Stimulated activated CD8-positive, alpha-beta memory T cell treated with anti-CD3 and anti-CD28 coated beads, Interleukin-15, amount 100 ng/mL, for 4 hours (primary cell): ENCODE measurements around the gene SCO2.
"Not testable (repeated sequence)": the region's sequence is repeated elsewhere in the genome, so short reads cannot be mapped to it uniquely, and the experiment has no call there.

Experiments used
- DNase-seq, 2 donors: peaks; one replicate each; pipeline ENCODE4 v3.0.0-alpha.2; 2020; ENCODE audit warnings: low read depth in 2 of 2

The SCO2 gene

DNA sequence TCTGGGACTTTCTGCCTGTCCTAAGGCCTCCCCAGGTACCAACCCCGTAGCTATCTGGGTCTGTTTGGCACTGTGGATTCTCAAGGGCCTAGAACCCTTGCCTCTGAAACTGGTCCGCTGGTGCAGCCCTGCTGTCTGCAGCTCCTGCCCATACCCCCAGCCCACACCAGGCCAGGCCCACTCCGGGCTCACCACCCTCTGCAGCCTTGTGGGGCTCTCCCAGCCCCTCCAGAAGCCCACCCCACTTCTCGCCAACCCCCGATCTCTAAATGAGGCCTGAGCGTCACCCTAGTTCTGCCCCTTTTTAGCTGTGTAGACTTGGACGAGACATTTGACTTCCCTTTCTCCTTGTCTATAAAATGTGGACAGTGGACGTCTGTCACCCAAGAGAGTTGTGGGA is 25.0 kb upstream of the SCO2 start:
- no peak for DNase-seq

DNA sequence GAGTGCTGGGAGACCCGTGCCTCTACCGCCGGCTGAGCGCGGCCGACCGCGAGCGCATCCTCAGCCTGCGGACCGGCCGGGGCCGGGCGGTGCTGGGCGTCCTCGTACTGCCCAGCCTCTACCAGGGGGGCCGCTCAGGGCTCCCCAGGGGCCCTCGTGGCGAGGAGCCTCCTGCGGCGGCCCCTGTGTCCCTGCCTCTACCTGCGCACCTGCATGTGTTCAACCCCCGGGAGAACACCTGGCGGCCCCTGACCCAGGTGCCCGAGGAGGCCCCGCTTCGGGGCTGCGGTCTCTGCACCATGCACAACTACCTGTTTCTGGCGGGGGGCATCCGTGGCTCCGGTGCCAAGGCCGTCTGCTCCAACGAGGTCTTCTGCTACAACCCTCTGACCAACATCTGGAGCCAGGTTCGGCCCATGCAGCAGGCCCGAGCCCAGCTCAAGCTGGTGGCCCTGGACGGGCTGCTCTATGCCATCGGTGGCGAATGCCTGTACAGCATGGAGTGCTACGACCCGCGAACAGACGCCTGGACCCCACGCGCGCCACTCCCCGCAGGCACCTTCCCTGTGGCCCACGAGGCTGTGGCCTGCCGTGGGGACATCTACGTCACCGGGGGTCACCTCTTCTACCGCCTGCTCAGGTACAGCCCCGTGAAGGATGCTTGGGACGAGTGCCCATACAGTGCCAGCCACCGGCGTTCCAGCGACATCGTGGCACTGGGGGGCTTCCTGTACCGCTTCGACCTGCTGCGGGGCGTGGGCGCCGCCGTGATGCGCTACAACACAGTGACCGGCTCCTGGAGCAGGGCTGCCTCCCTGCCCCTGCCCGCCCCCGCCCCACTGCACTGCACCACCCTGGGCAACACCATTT is 23.8 kb upstream of the SCO2 start:
- no peak for DNase-seq

DNA sequence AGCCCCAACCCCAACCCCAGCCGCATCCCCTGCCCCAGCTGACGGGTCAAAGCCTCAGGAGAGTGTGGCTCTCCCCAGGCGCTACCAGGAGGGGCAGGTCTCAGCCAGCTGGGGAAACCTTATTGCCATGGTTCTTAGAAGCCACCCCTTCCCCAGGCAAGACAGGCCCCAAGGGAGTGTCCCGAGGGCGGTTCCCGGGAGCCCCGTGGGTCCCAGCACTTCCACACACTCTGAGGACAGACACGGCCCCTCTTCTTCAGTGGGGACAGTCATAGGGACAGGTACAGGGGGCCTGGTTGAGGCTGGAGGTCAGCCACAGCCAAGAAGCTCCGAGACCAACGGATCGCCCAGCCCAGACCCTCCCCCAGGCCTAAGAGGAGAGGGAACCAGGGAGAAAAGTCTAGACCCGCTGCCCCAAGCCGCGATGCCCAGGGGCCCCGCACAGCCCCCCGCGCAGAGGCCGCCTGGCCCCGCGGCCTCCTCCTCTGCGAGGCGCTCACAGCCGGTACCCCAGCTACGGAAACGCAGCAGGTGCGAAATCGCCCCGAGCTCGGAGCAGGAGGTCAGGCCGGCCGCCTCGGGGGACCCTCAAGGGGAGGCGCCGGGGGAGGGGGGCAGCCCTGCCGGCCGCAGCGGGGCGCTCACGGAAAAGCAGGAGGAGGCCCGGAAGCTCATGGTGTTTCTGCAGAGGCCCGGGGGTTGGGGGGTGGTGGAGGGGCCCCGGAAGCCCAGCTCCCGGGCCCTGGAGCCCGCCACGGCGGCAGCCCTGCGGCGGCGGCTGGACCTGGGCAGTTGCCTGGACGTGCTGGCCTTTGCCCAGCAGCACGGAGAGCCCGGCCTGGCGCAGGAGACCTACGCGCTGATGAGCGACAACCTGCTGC is 22.9 kb upstream of the SCO2 start:
- DNase-seq, result no peak

DNA sequence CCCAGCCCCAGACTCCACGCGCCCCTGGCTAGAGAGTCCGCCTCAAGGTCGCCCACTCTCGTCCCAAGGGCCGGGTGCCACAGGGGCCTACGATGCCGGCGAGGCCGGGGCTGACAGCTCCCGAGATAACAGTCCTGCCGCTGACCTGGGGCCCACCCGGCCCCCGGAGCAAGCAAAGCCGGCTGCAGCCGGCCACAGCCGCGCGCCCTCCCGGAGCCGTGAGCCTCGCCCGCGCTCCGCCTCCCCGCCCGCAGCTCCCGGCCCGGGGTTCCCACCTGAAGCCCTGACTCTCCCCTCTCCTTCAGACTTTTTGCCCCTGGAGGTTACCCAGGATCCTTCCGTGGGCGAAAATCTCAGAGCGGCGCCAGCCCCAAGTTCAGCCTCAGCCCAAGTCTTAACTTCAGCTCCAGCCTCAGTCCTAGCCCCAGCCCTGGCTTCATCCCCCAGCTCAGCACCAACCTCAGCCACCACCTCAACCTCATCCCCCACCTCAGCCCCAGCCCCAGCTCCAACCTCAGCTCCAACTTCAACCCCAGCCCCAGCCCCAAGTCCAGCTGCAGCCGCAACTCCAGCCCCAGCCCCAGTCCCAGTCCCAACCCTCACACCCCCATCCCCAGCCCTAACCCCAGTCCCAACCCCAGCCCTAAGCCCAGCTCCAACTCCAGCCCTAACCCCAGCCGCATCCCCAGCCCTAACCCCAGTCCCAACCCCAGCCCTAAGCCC is 22.0 kb upstream of the SCO2 start:
- no peak for DNase-seq

DNA sequence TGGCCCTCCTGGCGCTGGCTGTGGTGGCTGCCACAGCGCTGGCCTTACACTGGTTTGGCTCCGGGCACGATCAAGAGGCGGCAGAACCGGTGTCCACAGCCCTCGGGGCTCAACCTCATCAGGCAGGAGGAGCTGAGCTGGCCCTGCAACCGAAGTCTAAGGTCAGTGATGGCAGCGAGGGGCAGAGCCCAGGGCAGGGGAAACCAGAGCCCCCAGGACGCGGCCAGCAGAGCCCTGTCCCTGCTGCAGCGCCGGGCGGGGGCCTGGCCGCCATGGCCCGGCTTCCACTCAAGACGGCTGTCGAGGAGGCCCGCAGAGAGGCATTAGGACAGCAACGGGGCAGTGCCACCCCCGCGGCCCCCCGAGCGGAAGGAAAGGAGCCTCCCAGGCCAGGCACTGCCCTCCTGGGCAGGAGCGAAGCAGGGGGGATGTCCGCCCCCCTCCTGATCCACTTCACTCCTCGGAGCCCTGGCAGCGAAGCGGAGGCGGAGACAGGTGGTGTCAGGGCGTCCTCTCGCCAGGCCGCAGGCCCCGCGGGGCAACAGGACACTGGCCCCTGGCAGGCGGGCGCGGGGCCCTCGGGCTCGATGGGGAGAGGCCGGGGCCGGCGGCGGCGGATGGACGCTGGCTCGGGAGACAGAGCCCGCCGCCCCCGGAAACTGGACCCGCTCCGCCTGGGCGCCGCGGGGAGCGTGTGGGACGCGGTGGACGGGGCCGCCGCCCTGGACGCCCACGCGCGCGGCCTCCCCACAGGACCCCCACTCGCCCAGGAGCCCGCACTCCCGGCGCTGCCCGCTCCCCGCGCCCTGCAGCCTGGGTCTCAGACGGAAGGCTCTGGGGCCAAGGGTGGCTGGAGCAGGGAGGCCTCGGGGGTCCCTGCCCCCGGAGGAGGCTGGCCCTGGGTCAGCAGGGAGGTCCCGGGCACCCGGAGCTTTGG is 21.2 kb upstream of the SCO2 start:
- no peak for DNase-seq

DNA sequence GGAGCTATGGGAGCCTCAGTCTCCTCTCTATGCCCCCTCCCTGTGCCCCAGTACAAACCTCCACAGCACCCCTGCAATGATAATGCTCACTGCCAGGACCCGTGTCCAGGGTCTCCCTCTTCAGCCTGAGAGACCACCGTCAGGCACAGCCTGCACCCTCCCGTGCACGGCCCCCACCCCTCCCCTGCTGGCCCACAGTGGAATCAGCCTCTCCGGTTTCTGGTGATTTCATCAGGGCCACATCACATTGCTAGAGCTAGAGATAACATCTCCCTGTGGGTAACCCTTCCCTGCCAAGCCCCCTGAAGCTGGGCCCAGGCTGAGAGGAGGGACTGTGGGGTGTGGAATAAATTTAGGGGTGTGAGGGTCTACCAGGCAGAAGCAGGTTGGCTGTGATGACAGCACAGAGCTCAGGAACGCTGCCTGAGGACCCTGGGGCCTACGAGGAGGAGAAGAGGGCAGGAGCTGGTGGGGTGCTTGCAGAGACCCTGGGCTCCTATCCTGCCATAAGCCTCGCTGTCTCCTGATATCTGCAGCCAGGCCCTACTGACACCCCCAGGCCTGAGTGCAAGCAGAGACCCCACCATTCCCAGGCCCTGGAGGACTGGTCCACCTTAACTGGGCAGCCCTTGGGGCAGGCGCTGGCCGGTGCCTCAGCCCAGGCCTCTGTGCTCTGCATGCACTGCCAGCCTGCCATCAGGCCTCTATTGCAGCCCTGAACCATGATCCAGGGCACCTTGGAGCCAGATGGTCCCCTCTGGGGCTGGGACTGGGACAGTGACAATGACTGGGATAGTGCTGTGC is 20.3 kb upstream of the SCO2 start, which contains the start of gene KLHDC7B:
Gene KLHDC7B (plus strand): TSS at position 378 of the 804 bp plus-strand sequence. CDS start 345 bp downstream, at position 723.
- no peak for DNase-seq

DNA sequence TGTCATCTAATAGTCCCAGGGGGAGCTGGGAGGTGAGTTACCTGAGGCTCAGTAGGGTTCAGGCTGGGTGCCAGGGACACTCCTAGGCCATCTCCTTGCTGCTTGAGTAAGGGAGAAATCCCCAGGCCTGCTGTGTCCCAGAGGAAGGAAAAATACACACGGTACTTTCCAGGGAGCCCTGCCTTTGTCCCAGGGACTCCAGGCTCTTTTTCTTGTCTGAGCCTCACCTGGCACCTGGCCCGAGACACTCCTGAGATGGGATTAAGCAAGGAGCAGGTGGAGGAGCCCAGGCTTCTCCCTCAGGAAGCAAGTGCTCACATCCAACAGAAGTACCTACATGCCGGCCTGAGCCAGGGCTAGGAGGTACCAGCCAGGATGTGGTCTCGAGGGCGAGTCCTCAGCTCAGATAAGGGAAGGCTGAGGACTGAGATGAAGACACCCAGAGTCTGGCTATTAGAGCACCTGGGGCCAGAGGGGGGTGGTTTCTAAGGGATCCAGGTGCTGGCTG is 19.4 kb upstream of the SCO2 start:
- DNase-seq, result no peak

DNA sequence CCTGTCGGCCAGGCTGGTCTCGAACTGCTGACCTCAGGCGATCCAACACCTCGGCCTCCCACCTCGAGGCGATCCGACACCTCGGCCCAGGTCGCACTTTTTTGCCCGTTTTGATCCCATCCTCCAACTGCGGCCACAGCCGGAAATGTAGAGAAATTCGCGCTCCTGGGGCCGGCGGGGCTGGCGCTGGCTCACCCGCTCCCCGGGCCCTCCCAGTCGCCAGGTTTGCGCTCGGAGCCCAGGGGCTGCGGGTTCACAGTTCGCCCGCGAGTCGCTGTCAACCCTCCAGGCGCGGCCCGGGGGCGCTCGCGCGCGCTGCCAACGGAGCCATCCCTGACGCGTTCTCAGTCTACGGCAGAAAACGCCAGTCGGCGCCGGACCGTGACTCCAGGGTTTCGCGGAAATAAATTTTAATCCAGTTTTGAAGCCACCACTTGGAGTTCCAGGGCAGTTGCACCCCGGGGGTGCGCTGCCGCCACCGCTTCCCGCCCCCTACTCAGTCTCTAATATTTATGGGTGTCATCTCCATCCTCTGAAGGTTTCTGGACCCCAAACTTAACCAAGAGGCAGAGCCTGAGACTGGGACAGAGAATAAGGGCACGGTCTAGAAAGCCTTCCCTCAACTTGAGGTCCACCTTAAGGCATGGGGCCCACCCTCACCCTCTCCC is 18.8 kb upstream of the SCO2 start:
- DNase-seq, result peak; percentile 68 to 70

DNA sequence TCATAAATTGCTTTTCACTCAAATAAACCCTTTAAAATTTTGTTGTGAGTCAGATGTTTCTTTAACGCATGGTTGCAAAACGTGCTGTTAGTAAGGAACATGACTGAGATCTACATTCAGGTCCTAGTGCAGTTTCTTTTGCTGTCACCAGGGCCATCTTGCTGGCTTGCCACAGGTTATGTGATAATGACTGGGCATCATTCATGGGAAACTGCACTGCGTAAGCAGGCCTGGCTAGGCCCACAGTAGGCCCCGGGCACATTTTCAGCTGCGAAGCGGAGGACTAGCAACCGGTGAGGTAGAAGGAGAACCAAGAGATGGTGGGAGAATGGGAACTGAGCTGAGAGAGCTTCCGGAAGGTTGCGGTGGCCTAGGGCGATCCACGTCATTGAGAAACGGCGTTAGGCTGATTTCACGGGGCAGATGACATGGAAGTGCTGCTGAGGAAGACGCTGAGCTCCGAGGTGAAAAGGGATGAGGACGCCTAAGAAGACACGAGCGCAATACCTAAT is 17.1 kb upstream of the SCO2 start:
- no peak for DNase-seq

DNA sequence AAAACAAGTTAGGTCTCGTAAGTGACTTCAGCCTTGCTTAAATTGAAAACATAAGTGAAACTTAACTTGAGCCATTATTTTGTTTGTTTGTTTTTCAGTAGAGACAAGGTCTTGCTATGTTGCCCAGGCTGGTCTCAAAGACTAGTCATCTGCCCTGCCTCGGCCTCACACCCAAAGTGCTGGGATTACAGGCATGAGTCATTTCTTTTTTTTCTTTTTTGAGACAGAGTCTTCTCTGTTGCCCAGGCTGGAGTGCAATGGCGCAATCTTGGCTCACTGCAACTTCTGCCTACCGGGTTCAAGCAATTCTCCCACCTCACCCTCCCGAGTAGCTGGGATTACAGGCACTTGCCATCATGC is 16.2 kb upstream of the SCO2 start:
- DNase-seq, result not testable (repeated sequence)

DNA sequence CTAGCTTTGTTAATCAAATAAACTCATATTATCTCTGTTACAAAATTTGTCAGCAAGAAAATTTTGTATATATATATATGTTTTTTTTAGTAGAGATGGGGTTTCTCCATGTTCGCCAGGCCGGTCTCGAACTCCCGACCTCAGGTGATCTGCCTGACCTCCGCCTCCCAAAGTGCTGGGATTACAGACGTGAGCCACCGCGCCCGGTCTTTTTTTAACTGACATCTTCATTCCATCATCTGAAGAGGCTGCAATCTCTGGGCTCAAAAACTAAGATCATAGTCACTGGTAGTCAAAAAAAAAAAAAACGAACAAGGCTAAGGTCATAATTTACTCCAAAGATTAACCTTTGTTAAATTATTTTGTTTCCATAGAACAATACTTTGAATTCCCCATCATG is 15.0 kb upstream of the SCO2 start:
- DNase-seq, result no peak

DNA sequence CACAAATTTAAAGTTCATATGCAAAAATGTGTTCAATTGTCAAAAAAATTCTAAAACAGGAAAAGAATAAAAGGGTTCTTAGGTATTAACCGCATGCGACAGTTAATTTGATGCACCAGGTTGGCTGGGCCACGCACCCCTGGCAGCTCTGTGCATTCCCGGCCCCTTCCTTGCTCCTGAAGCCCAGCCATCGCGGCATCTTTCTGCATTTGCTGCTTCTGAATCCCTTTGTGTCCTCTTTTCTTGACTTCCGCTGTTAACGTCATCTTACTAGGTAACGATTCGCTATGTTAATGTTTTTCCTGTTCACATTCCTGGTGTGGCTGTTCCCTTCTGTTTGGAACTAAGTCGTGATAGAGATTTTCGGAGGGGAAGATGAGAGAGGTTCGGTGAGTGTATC is 12.4 kb upstream of the SCO2 start:
- no peak for DNase-seq

DNA sequence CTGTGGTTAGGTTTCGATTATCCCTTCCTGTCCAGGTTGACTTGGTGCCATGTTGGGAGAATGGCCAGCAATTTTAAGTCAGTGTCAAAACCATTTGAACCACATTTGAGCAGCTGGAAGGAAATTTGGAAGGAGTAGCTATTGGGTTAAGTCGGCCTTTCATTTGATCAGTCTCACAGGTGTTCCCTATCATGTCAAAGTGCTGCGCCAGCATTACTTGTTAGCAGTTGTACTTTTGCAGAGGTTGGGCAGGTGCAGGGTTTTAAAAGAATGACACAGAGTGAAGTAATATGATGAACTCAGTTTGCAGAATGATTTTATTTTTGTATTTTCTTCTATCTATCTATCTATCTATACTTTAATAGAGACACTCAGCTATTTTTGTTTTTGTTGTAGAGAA is 10.8 kb upstream of the SCO2 start:
- no peak for DNase-seq

DNA sequence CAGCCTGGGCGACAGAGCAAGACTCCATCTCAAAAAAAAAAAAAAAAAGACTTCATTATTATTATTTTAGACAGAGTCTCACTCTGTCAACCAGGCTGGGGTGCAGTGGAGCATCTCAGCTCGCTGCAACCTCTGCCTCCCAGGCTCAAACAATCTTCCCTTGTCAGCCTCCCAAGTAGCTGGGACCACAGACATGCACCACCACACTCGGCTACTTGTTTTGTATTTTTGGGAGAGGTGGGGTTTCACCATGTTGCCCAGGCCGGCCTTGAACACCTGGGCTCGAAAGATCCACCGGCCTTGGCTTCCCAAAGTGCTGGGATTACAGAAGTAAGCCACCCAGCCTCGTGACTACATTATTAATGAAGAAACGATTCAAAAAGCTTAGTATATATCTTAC is 9.7 kb upstream of the SCO2 start:
- DNase-seq, result no peak

DNA sequence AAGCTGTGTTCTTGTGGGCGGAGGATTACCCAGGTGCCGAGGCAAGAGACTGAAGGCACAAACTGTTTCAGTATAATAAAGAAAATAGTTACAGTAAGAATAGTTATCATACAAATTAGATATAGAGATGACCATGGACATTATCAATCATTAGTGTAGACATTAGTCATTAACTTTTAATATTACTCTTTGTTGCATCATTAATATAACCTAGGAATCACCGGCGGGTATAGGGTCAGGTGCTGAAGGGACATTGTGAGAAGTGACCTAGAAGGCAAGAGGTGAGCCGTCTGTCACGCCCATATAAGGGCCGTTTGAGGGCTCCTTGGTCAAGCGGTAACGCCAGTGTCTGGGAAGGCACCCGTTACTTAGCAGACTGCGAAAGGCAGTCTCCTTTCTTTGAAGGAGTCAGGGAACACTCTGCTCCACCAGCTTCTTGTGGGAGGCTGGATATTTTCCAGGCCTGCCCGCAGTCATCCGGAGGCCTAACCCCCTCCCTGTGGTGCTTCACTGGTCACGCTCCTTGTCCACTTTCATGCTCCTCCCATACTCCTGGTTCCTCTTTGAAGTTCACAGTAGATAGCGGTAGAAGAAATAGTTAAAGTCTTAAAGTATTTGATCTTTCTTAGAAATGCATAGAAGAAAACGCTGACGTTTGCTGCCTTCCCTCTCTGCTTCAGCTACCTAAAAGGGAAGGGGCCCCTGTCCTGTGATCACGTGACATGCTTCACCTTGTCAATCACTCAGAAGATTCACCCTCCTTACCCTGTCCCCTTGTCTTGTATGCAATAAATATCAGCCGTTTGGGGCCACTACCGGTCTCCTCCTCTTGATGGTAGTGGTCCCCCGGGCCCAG is 8.7 kb upstream of the SCO2 start:
- not testable (repeated sequence) for DNase-seq

DNA sequence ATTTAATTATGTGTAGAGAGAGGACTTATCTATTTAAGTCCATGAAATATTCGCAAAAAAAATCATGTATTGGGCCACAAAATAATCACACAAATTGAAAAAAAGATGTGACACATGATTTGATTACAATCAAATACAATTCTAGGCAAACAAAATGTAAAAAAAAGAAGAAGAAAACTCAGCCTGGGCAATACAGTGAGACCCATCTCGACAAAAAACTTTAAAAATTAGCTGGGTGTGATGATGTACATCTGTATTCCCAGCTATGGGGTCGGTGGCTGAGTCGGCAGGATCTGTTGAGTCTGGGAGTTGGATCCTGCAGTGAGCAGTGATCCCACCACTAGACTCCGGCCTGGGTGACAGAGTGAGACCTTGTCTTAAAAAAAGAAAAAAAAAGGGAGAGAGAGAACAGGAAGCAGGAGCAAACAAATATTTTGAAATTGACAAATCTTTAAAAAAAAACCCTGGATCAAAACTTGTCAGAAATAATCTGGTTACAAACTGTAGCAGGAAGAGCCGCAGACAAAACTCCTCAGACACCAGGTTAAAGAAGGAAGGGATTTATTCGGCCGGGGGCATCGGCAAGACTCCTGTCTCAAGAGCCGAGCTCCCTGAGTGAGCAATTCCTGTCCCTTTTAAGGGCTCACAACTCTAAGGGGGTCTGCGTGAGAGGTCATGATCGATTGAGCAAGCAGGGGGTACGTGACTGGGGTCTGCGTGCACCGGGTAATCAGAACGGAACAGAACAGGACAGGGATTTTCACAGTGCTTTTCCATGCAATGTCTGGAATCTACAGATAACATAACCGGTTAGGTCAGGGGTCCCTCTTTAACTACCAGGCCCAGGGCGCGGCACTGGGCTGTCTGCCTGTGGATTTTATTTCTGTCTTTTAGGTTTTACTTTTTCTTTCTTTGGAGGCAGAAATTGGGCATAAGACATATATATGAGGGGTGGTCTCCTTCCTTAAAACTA is 7.7 kb upstream of the SCO2 start:
- DNase-seq, result no peak
